ENCODE results near the gene C15orf61. TPM values are rescaled to one million over a fixed set of nuclear protein-coding genes. Genes with fewer than 3 reads are reported as not detected.

The C15orf61 gene
- total RNA-seq, 1 donor from 2014 or later = 11.3 TPM

- H3K4me3 ChIP-seq = no peak overlapping the region
- intact Hi-C loops (cut with DNase I) = no loop called here
- no peak for DNase-seq (ENCODE audit: extremely low spot score in 2 of 2)
- no peaks in the 10 kb centered on the region for H3K4me1 ChIP-seq
- H3K36me3 ChIP-seq = no peaks in the 10 kb centered on the region
- H3K27me3 ChIP-seq = no peaks in the 10 kb centered on the region
- no peak for TF ChIP-seq POLR2A (IDR thresholded peaks at IDR 0.05)
- no peak for TF ChIP-seq CTCF (IDR thresholded peaks at IDR 0.05)
- TF ChIP-seq POLR2AphosphoS5 (IDR thresholded peaks at IDR 0.05; ENCODE audit: insufficient read depth in 1 of 2, low read depth in 1 of 2) = no peak
- no peak overlapping the region for H3K27ac ChIP-seq
- H3K9me3 ChIP-seq = no peaks in the 10 kb centered on the region
These were observed 40.2 kb upstream of the C15orf61 start for GRCh38 chr15:67480741-67481140.

- no peak for TF ChIP-seq POLR2A (IDR thresholded peaks at IDR 0.05)
- no peak for TF ChIP-seq POLR2AphosphoS5 (IDR thresholded peaks at IDR 0.05; ENCODE audit: insufficient read depth in 1 of 2, low read depth in 1 of 2)
- no peak for TF ChIP-seq CTCF (IDR thresholded peaks at IDR 0.05)
- H3K36me3 ChIP-seq = no peaks in the 10 kb centered on the region
- H3K4me1 ChIP-seq = no peaks in the 10 kb centered on the region
- no peak for DNase-seq (ENCODE audit: extremely low spot score in 2 of 2)
- H3K9me3 ChIP-seq = no peaks in the 10 kb centered on the region
- intact Hi-C loops (cut with DNase I) = no loop called here
- no peaks in the 10 kb centered on the region for H3K27me3 ChIP-seq
- H3K27ac ChIP-seq = no peak overlapping the region
- H3K4me3 ChIP-seq = no peak overlapping the region
These were observed 39.3 kb upstream of the C15orf61 start for GRCh38 chr15:67481680-67482079.

- Histone ChIP-seq H3K9me3 (no peaks in the 10 kb centered on the region), H3K27ac (no peak overlapping the region), H3K36me3 (no peaks in the 10 kb centered on the region), H3K27me3 (no peaks in the 10 kb centered on the region), H3K4me3 (no peak overlapping the region), H3K4me1 (no peaks in the 10 kb centered on the region)
- intact Hi-C loops (cut with DNase I) = no loop called here
- no peak for DNase-seq (ENCODE audit: extremely low spot score in 2 of 2)
- TF ChIP-seq POLR2A (IDR thresholded peaks at IDR 0.05) (no peak), POLR2AphosphoS5 (IDR thresholded peaks at IDR 0.05; ENCODE audit: insufficient read depth in 1 of 2, low read depth in 1 of 2) (no peak), CTCF (IDR thresholded peaks at IDR 0.05) (no peak)
These were observed 25.3 kb upstream of the C15orf61 start for GRCh38 chr15:67495585-67495984.

- no peaks in the 10 kb centered on the region for H3K36me3 ChIP-seq
- H3K4me3 ChIP-seq = no peak overlapping the region
- no peaks in the 10 kb centered on the region for H3K9me3 ChIP-seq
- DNase-seq (ENCODE audit: extremely low spot score in 2 of 2) = no peak
- no peak overlapping the region for H3K27ac ChIP-seq
- H3K27me3 ChIP-seq = no peaks in the 10 kb centered on the region
- H3K4me1 ChIP-seq = no peaks in the 10 kb centered on the region
- intact Hi-C loops (cut with DNase I) = no loop called here
- TF ChIP-seq CTCF (IDR thresholded peaks at IDR 0.05) = no peak
- TF ChIP-seq POLR2AphosphoS5 (IDR thresholded peaks at IDR 0.05; ENCODE audit: insufficient read depth in 1 of 2, low read depth in 1 of 2) = no peak
- TF ChIP-seq POLR2A (IDR thresholded peaks at IDR 0.05) = no peak
These were observed 19.6 kb upstream of the C15orf61 start for GRCh38 chr15:67501177-67501835.

- no peak for DNase-seq (ENCODE audit: extremely low spot score in 2 of 2)
- H3K4me1 ChIP-seq = no peaks in the 10 kb centered on the region
- no peak overlapping the region for H3K27ac ChIP-seq
- H3K4me3 ChIP-seq = no peak overlapping the region
- intact Hi-C loops (cut with DNase I) = no loop called here
- no peaks in the 10 kb centered on the region for H3K27me3 ChIP-seq
- TF ChIP-seq CTCF (IDR thresholded peaks at IDR 0.05) (no peak), POLR2A (IDR thresholded peaks at IDR 0.05) (no peak), POLR2AphosphoS5 (IDR thresholded peaks at IDR 0.05; ENCODE audit: insufficient read depth in 1 of 2, low read depth in 1 of 2) (no peak)
- no peaks in the 10 kb centered on the region for H3K36me3 ChIP-seq
- H3K9me3 ChIP-seq = no peaks in the 10 kb centered on the region
These were observed 19.0 kb upstream of the C15orf61 start for GRCh38 chr15:67501836-67502461.

Measured in vagina (tissue), 2 donors.